BE2C (cell line): Measurements from ENCODE around the gene TP63.

Source experiments
- DNase-seq: peaks from one replicate; pipeline ENCODE4 v3.0.0-alpha.2; 2020
- H3K27me3 ChIP-seq: fragments of 250-450 bp; sonication (Bioruptor Pico); 2 replicates; pipeline ENCODE4 v1.5.1; 2020; ENCODE audit warnings: mild to moderate bottlenecking
- H3K36me3 ChIP-seq: fragments of 250-450 bp; sonication (Bioruptor Pico); 2 replicates; pipeline ENCODE4 v1.5.1; 2020; ENCODE audit warnings: mild to moderate bottlenecking
- H3K4me1 ChIP-seq: fragments of 250-450 bp; sonication (Bioruptor Pico); 2 replicates; pipeline ENCODE4 v1.5.1; 2020
- H3K4me3 ChIP-seq: 2 replicates; pipeline ENCODE4 v1.5.1; 2011; ENCODE audit warnings: low read depth, low read length
- H3K9me3 ChIP-seq: fragments of 250-450 bp; sonication (Bioruptor Pico); 2 replicates; pipeline ENCODE4 v1.5.1; 2020
- TF ChIP-seq, protein P1 (sequence below): IDR thresholded peaks from 2 replicates; pipeline ENCODE4 v1.5.1; 2012; ENCODE audit warnings: mild to moderate bottlenecking, low read depth, low read length

The TP63 gene

GRCh38 chr3:189637750-189638149 lies 6.6 kb downstream of the TP63 start:
- no peak for DNase-seq
- no peak overlapping the region for H3K4me3 ChIP-seq
- H3K4me1 ChIP-seq, result no peaks in the 10 kb centered on the region
- no peaks in the 10 kb centered on the region for H3K36me3 ChIP-seq
- TF ChIP-seq, protein P1, sequence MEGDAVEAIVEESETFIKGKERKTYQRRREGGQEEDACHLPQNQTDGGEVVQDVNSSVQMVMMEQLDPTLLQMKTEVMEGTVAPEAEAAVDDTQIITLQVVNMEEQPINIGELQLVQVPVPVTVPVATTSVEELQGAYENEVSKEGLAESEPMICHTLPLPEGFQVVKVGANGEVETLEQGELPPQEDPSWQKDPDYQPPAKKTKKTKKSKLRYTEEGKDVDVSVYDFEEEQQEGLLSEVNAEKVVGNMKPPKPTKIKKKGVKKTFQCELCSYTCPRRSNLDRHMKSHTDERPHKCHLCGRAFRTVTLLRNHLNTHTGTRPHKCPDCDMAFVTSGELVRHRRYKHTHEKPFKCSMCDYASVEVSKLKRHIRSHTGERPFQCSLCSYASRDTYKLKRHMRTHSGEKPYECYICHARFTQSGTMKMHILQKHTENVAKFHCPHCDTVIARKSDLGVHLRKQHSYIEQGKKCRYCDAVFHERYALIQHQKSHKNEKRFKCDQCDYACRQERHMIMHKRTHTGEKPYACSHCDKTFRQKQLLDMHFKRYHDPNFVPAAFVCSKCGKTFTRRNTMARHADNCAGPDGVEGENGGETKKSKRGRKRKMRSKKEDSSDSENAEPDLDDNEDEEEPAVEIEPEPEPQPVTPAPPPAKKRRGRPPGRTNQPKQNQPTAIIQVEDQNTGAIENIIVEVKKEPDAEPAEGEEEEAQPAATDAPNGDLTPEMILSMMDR, result no peak
- no peaks in the 10 kb centered on the region for H3K9me3 ChIP-seq
- no peaks in the 10 kb centered on the region for H3K27me3 ChIP-seq

GRCh38 chr3:189638276-189639031 lies 7.3 kb downstream of the TP63 start:
- Histone ChIP-seq H3K27me3 (no peaks in the 10 kb centered on the region), H3K36me3 (no peaks in the 10 kb centered on the region), H3K4me3 (no peak overlapping the region), H3K9me3 (no peaks in the 10 kb centered on the region), H3K4me1 (no peaks in the 10 kb centered on the region)
- no peak for DNase-seq
- TF ChIP-seq, protein P1, result no peak

- no peaks in the 10 kb centered on the region for H3K4me1 ChIP-seq
- no peaks in the 10 kb centered on the region for H3K36me3 ChIP-seq
- H3K27me3 ChIP-seq, result no peaks in the 10 kb centered on the region
- DNase-seq, result no peak
- TF ChIP-seq, protein P1, result no peak
- no peaks in the 10 kb centered on the region for H3K9me3 ChIP-seq
- no peak overlapping the region for H3K4me3 ChIP-seq
These were observed 10.6 kb downstream of the TP63 start for GRCh38 chr3:189641776-189642175.

GRCh38 chr3:189646853-189647542 lies 15.8 kb downstream of the TP63 start:
- no peaks in the 10 kb centered on the region for H3K27me3 ChIP-seq
- H3K36me3 ChIP-seq, result no peaks in the 10 kb centered on the region
- H3K9me3 ChIP-seq, result no peaks in the 10 kb centered on the region
- TF ChIP-seq, protein P1, result no peak
- no peak overlapping the region for H3K4me3 ChIP-seq
- no peaks in the 10 kb centered on the region for H3K4me1 ChIP-seq
- DNase-seq, result no peak

DNA sequence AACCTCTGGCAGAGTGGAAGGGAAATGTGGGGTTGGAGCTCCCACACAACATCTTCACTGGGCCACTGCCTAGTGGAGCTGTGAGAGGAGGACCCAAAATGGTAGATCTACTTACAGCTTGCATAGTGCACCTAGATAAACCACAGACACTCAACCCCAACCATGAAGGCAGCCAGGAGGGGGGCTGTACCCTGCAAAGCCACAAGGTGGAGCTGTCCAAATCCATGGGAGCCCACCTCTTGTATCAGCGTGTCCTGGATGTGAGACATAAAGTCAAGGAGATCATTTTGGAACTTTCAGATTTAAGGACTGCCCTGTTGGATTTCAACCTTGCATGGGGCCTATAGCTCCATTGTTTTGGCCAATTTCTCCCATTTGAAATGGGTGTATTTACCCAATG lies 20.9 kb downstream of the TP63 start:
- Histone ChIP-seq H3K9me3 (no peaks in the 10 kb centered on the region), H3K36me3 (no peaks in the 10 kb centered on the region), H3K27me3 (no peaks in the 10 kb centered on the region), H3K4me1 (no peaks in the 10 kb centered on the region), H3K4me3 (no peak overlapping the region)
- peak; percentile 6 for DNase-seq
- TF ChIP-seq, protein P1, result peak; percentile 42

GRCh38 chr3:189655617-189656016 lies 24.4 kb downstream of the TP63 start:
- Histone ChIP-seq H3K36me3 (no peaks in the 10 kb centered on the region), H3K9me3 (no peaks in the 10 kb centered on the region), H3K27me3 (no peaks in the 10 kb centered on the region), H3K4me3 (no peak overlapping the region), H3K4me1 (no peaks in the 10 kb centered on the region)
- no peak for DNase-seq
- TF ChIP-seq, protein P1, result no peak
